K562 (cell line): ENCODE results near the gene LRRC4B. TPM values are rescaled to one million over a fixed set of nuclear protein-coding genes. Genes with fewer than 3 reads are reported as not detected.

ENCODE experiments used
- ETS2 ChIP-seq: IDR thresholded peaks from 2 replicates; pipeline ENCODE4 v1.6.1; 2016; ENCODE audit warnings: borderline replicate concordance, missing genetic modification characterization, mild to moderate bottlenecking, moderate library complexity, missing compliant biosample characterization; ENCODE audit not compliant: poor library complexity, severe bottlenecking
- FOXK1 ChIP-seq: sonication (generic); formaldehyde crosslinking; IDR thresholded peaks from 2 replicates; pipeline ENCODE4 v1.8.0; 2022; ENCODE audit warnings: missing genetic modification reagents, mild to moderate bottlenecking, borderline replicate concordance
- GABPB1 ChIP-seq: sonication (generic); formaldehyde crosslinking; IDR thresholded peaks from 2 replicates; pipeline ENCODE4 v1.8.0; 2022; ENCODE audit warnings: mild to moderate bottlenecking, missing genetic modification reagents
- HDGF ChIP-seq: fragments of 450-650 bp; IDR thresholded peaks from 2 replicates; pipeline ENCODE4 v1.6.1; 2016
- HLTF ChIP-seq: fragments of 450-650 bp; IDR thresholded peaks from 2 replicates; pipeline ENCODE4 v1.6.1; 2016
- HNRNPL ChIP-seq: fragments of 200-400 bp; formaldehyde crosslinking; IDR thresholded peaks from 2 replicates; pipeline ENCODE4 v1.6.1; 2017; ENCODE audit warnings: low read depth, mild to moderate bottlenecking, low read length
- L3MBTL2 ChIP-seq: fragments of 450-650 bp; IDR thresholded peaks from 2 replicates; pipeline ENCODE4 v1.6.1; 2016; ENCODE audit warnings: mild to moderate bottlenecking, moderate library complexity
- MAFK ChIP-seq: IDR thresholded peaks from 2 replicates; pipeline ENCODE4 v1.6.1; 2011; ENCODE audit warnings: low read length, improper control_type of control experiment
- MBD2 ChIP-seq: sonication (generic); IDR thresholded peaks from 2 replicates; pipeline ENCODE4 v1.6.1; 2016; ENCODE audit warnings: low read depth, borderline replicate concordance
- RCOR1 ChIP-seq, 2 experiments: IDR thresholded peaks; 2 replicates each; pipeline ENCODE4 v1.6.1; 2012; ENCODE audit warnings: low read depth in 2 of 2, low read length in 2 of 2, borderline replicate concordance in 1 of 2, improper control_type of control experiment in 1 of 2
- SMARCA4 ChIP-seq: fragments of 450-650 bp; IDR thresholded peaks from 2 replicates; pipeline ENCODE4 v1.6.1; 2016
- THAP12 ChIP-seq: fragments of 250-450 bp; sonication (Bioruptor Pico); IDR thresholded peaks from 2 replicates; pipeline ENCODE4 v1.9.0; 2021; ENCODE audit warnings: mild to moderate bottlenecking, inconsistent platforms
- ZBTB5 ChIP-seq: fragments of 450-650 bp; IDR thresholded peaks from 2 replicates; pipeline ENCODE4 v1.6.1; 2017; ENCODE audit warnings: antibody characterized with exemption
- ZFP91 ChIP-seq: sonication (generic); formaldehyde crosslinking; IDR thresholded peaks from 2 replicates; pipeline ENCODE4 v1.8.0; 2022; ENCODE audit warnings: mild to moderate bottlenecking, missing genetic modification reagents
- ZNF280B ChIP-seq: fragments of 250-450 bp; sonication (Bioruptor Pico); IDR thresholded peaks from 2 replicates; pipeline ENCODE4 v1.5.1; 2021; ENCODE audit warnings: mild to moderate bottlenecking
- ZNF347 ChIP-seq: fragments of 450-650 bp; formaldehyde crosslinking; IDR thresholded peaks from 2 replicates; pipeline ENCODE4 v1.4.0; 2020; ENCODE audit warnings: low read depth, mild to moderate bottlenecking, moderate library complexity
- ZNF449 ChIP-seq: fragments of 250-450 bp; sonication (Bioruptor Pico); IDR thresholded peaks from 2 replicates; pipeline ENCODE4 v1.8.0; 2022; ENCODE audit warnings: moderate library complexity, mild to moderate bottlenecking, inconsistent platforms
- ZNF668 ChIP-seq: fragments of 250-450 bp; sonication (Bioruptor Pico); IDR thresholded peaks from 2 replicates; pipeline ENCODE4 v1.8.0; 2022; ENCODE audit warnings: mild to moderate bottlenecking, inconsistent platforms
- polyA plus RNA-seq, 8 experiments: library from polyadenylated mRNA; depleted of rRNA in 4 of 8; stranded (reverse) in 5 of 8; unstranded in 3 of 8; fragments of >200 nt; fragmentation: Nextera tagmentation in 2 of 8; fragmentation: Illumina TruSeq in 1 of 8; extraction: Ambion mirVana in 2 of 8; extraction: Trizol in 1 of 8; gene quantifications; 2 replicates each; pipeline versions ENCODE4 v1.2.1 to v1.2.3, GENCODE V29; 2011 to 2014; ENCODE audit warnings: inconsistent platforms in 1 of 8, missing spikeins in 1 of 8
- total RNA-seq, 7 experiments: library from RNA; depleted of rRNA in 6 of 7; stranded (reverse); fragments of >200 nt in 6 of 7; fragmentation: Illumina TruSeq in 2 of 7; extraction: Trizol in 2 of 7; gene quantifications; 2 replicates each; pipeline versions ENCODE4 v1.2.1 to v1.2.3, GENCODE V29; 2011 to 2021; ENCODE audit warnings: low replicate concordance in 1 of 7

Gene LRRC4B
- total and polyA plus RNA-seq, 9 of the 15 experiments (the other 6 are each of a cell fraction or from before 2014, with no cell fraction given) = 0.18 to 9.6 (median 2.9) TPM; not detected in 2

GRCh38 chr19:50607874-50608785 lies 39.9 kb upstream of the LRRC4B start (continued):
- TF ChIP-seq ZNF668 (CRISPR knock-in tag) (no peak), ZNF347 (no peak), SMARCA4 (no peak), GABPB1 (no peak), ZNF449 (no peak), RCOR1 (IDR thresholded peaks at IDR 0.05; ENCODE audit: borderline replicate concordance in 1 of 2, low read depth in 2 of 2, low read length in 2 of 2) (peak in 1 of 2 experiments; percentile 66; a peak in 1 of 4 replicates), L3MBTL2 (peak; percentile 73), ZNF280B (CRISPR knock-in tag) (no peak), ZFP91 (CRISPR knock-in tag) (no peak), HDGF (no peak), FOXK1 (CRISPR knock-in tag) (no peak), HLTF (no peak), HNRNPL (no peak), MBD2 (no peak; the same call in 1 of the 2 replicates), ETS2 (tag) (no peak), THAP12 (CRISPR knock-in tag) (peak; percentile 72; the same call in 1 of the 2 replicates), ZBTB5 (peak; percentile 11; the same call in 1 of the 2 replicates), MAFK (0 out of 2 replicates have a peak, but pooled peaks have one; percentile 6)
